ENCODE results near the gene SZT2.

Gene SZT2

GRCh38 chr1:43444151-43444828 is 54.6 kb downstream of the SZT2 start:
- TF ChIP-seq CTCF (IDR thresholded peaks at IDR 0.05; ENCODE audit: low read depth, low read length, missing control alignments), result no peak
- no peak overlapping the region for H3K4me3 ChIP-seq (ENCODE audit: low read depth, low read length)
- DNase-seq (ENCODE audit: low read depth), result no peak

- no peak for TF ChIP-seq CTCF (IDR thresholded peaks at IDR 0.05; ENCODE audit: low read depth, low read length, missing control alignments)
- no peak overlapping the region for H3K4me3 ChIP-seq (ENCODE audit: low read depth, low read length)
- DNase-seq (ENCODE audit: low read depth), result no peak
Observed at GRCh38 chr1:43444836-43445235, 55.1 kb downstream of the SZT2 start.

- TF ChIP-seq CTCF (IDR thresholded peaks at IDR 0.05; ENCODE audit: low read depth, low read length, missing control alignments), result no peak
- no peak for DNase-seq (ENCODE audit: low read depth)
- no peak overlapping the region for H3K4me3 ChIP-seq (ENCODE audit: low read depth, low read length)
Observed at GRCh38 chr1:43445606-43446387, 56.1 kb downstream of the SZT2 start.

- DNase-seq (ENCODE audit: low read depth), result no peak
- no peak overlapping the region for H3K4me3 ChIP-seq (ENCODE audit: low read depth, low read length)
- no peak for TF ChIP-seq CTCF (IDR thresholded peaks at IDR 0.05; ENCODE audit: low read depth, low read length, missing control alignments)
Observed at GRCh38 chr1:43446388-43446740, 56.7 kb downstream of the SZT2 start.

GRCh38 chr1:43446881-43447835 is 57.5 kb downstream of the SZT2 start:
- no peak for TF ChIP-seq CTCF (IDR thresholded peaks at IDR 0.05; ENCODE audit: low read depth, low read length, missing control alignments)
- no peak overlapping the region for H3K4me3 ChIP-seq (ENCODE audit: low read depth, low read length)
- DNase-seq (ENCODE audit: low read depth), result no peak

GRCh38 chr1:43447891-43448708 is 58.4 kb downstream of the SZT2 start:
- DNase-seq (ENCODE audit: low read depth), result no peak
- no peak for TF ChIP-seq CTCF (IDR thresholded peaks at IDR 0.05; ENCODE audit: low read depth, low read length, missing control alignments)
- no peak overlapping the region for H3K4me3 ChIP-seq (ENCODE audit: low read depth, low read length)

Measured in GM12864 (cell line).